ENCODE data around the gene IGHMBP2.

GRCh38 chr11:68946416-68947090 is 42.9 kb downstream of the IGHMBP2 start:
- TF ChIP-seq, protein P1, sequence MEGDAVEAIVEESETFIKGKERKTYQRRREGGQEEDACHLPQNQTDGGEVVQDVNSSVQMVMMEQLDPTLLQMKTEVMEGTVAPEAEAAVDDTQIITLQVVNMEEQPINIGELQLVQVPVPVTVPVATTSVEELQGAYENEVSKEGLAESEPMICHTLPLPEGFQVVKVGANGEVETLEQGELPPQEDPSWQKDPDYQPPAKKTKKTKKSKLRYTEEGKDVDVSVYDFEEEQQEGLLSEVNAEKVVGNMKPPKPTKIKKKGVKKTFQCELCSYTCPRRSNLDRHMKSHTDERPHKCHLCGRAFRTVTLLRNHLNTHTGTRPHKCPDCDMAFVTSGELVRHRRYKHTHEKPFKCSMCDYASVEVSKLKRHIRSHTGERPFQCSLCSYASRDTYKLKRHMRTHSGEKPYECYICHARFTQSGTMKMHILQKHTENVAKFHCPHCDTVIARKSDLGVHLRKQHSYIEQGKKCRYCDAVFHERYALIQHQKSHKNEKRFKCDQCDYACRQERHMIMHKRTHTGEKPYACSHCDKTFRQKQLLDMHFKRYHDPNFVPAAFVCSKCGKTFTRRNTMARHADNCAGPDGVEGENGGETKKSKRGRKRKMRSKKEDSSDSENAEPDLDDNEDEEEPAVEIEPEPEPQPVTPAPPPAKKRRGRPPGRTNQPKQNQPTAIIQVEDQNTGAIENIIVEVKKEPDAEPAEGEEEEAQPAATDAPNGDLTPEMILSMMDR (IDR thresholded peaks at IDR 0.05 in 4 of 5, conservative IDR thresholded peaks at IDR 0.05 in 1 of 5): no peak
- no peak for TF ChIP-seq POLR2A (IDR thresholded peaks at IDR 0.05)

All from gastrocnemius medialis (tissue), 4 donors.